IPS-18c (cell line): ENCODE data around the gene CTNNA1.

Source experiments
- H3K4me3 ChIP-seq: 2 replicates; pipeline ENCODE4 v1.7.0; 2013; ENCODE audit warnings: low read depth, mild to moderate bottlenecking, low read length, moderate library complexity; ENCODE audit not compliant: insufficient read depth
- H3K9me3 ChIP-seq: one replicate; pipeline ENCODE4 v1.6.1; 2013; ENCODE audit warnings: mild to moderate bottlenecking, low read length, moderate library complexity; ENCODE audit not compliant: control insufficient read depth, insufficient read depth

The CTNNA1 gene

GRCh38 chr5:138922494-138922893 lies 169.3 kb downstream of the CTNNA1 start:
- H3K9me3 ChIP-seq = no peaks in the 10 kb centered on the region
- no peak overlapping the region for H3K4me3 ChIP-seq

GRCh38 chr5:138925090-138925635 lies 171.9 kb downstream of the CTNNA1 start:
- Histone ChIP-seq H3K4me3 (no peak overlapping the region), H3K9me3 (no peaks in the 10 kb centered on the region)

- Histone ChIP-seq H3K9me3 (no peaks in the 10 kb centered on the region), H3K4me3 (no peak overlapping the region)
Measured at GRCh38 chr5:138926257-138926656, 173.0 kb downstream of the CTNNA1 start.

GRCh38 chr5:138926688-138927448 lies 173.6 kb downstream of the CTNNA1 start:
- H3K4me3 ChIP-seq = no peak overlapping the region
- H3K9me3 ChIP-seq = no peaks in the 10 kb centered on the region

GRCh38 chr5:138927544-138927943 lies 174.3 kb downstream of the CTNNA1 start:
- H3K4me3 ChIP-seq = no peak overlapping the region
- no peaks in the 10 kb centered on the region for H3K9me3 ChIP-seq

- no peaks in the 10 kb centered on the region for H3K9me3 ChIP-seq
- no peak overlapping the region for H3K4me3 ChIP-seq
Measured at GRCh38 chr5:138927979-138928378, 174.8 kb downstream of the CTNNA1 start.

- H3K9me3 ChIP-seq = no peaks in the 10 kb centered on the region
- H3K4me3 ChIP-seq = no peak overlapping the region
Measured at GRCh38 chr5:138929571-138929955, 176.3 kb downstream of the CTNNA1 start.

- no peak overlapping the region for H3K4me3 ChIP-seq
Measured at GRCh38 chr5:138930371-138931097, 177.3 kb downstream of the CTNNA1 start.

GRCh38 chr5:138932171-138932810 lies 179.1 kb downstream of the CTNNA1 start:
- Histone ChIP-seq H3K9me3 (no peaks in the 10 kb centered on the region), H3K4me3 (no peak overlapping the region)

More at GRCh38 chr5:138930371-138931097, 177.3 kb downstream of the CTNNA1 start:
- no peaks in the 10 kb centered on the region for H3K9me3 ChIP-seq

- no peaks in the 10 kb centered on the region for H3K9me3 ChIP-seq
- no peak overlapping the region for H3K4me3 ChIP-seq
Measured at GRCh38 chr5:138933522-138934290, 180.5 kb downstream of the CTNNA1 start.

- H3K9me3 ChIP-seq = no peaks in the 10 kb centered on the region
- H3K4me3 ChIP-seq = no peak overlapping the region
Measured at GRCh38 chr5:138934971-138935370, 181.7 kb downstream of the CTNNA1 start.

GRCh38 chr5:138935466-138935865 lies 182.2 kb downstream of the CTNNA1 start:
- Histone ChIP-seq H3K9me3 (no peaks in the 10 kb centered on the region), H3K4me3 (no peak overlapping the region)

GRCh38 chr5:138936225-138936967 lies 183.2 kb downstream of the CTNNA1 start:
- Histone ChIP-seq H3K9me3 (no peaks in the 10 kb centered on the region), H3K4me3 (no peak overlapping the region)

GRCh38 chr5:138936968-138937345 lies 183.7 kb downstream of the CTNNA1 start:
- Histone ChIP-seq H3K9me3 (no peaks in the 10 kb centered on the region), H3K4me3 (no peak overlapping the region)

GRCh38 chr5:138937392-138938387 lies 184.5 kb downstream of the CTNNA1 start:
- H3K4me3 ChIP-seq = no peak overlapping the region
- H3K9me3 ChIP-seq = no peaks in the 10 kb centered on the region
